Placental epithelial cell (primary cell): ENCODE data around the gene NLRP12. TPM values are rescaled to one million over a fixed set of nuclear protein-coding genes. Genes with fewer than 3 reads are reported as not detected.

Experiments
- small RNA-seq: library from RNA; depleted of rRNA; stranded (forward); fragments of <200 nt; gene quantifications from one replicate; pipeline ENCODE3, GENCODE V24; 2012
- total RNA-seq: library from RNA; depleted of rRNA; stranded (reverse); fragments of >200 nt; gene quantifications from 2 replicates; pipeline ENCODE4 v1.2.3, GENCODE V29; 2012

NLRP12 gene, protein sequence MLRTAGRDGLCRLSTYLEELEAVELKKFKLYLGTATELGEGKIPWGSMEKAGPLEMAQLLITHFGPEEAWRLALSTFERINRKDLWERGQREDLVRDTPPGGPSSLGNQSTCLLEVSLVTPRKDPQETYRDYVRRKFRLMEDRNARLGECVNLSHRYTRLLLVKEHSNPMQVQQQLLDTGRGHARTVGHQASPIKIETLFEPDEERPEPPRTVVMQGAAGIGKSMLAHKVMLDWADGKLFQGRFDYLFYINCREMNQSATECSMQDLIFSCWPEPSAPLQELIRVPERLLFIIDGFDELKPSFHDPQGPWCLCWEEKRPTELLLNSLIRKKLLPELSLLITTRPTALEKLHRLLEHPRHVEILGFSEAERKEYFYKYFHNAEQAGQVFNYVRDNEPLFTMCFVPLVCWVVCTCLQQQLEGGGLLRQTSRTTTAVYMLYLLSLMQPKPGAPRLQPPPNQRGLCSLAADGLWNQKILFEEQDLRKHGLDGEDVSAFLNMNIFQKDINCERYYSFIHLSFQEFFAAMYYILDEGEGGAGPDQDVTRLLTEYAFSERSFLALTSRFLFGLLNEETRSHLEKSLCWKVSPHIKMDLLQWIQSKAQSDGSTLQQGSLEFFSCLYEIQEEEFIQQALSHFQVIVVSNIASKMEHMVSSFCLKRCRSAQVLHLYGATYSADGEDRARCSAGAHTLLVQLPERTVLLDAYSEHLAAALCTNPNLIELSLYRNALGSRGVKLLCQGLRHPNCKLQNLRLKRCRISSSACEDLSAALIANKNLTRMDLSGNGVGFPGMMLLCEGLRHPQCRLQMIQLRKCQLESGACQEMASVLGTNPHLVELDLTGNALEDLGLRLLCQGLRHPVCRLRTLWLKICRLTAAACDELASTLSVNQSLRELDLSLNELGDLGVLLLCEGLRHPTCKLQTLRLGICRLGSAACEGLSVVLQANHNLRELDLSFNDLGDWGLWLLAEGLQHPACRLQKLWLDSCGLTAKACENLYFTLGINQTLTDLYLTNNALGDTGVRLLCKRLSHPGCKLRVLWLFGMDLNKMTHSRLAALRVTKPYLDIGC
- under 0.01 TPM in 1 of 2 replicates, not detected in the other for total RNA-seq

DNA sequence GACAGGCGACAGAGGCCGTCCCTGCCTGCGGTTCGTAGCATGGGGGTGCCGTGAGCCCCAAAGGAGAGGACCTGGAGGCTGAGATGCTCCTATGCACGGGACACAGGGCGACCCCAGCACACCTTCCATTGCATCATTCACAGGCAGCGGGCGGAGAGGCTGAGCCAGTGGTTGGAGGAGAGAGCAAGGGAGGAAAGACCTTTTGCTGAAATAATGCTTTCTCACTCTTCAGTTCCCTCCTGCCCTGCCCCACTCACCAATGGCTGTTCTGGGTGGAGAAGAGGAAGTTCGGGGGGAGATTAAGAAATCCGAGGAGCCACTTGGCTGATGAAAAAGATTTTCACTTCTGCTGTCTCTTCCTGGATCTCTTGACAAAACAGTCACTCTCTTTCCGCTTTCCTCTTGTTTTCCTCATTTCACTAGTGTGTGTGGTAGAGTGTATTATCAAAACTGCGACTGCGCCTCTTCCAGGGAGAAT, at the start of gene NLRP12:
NLRP12 (minus strand) TSS at position 181 of the 478 bp plus-strand sequence; CDS start at position 41, 140 bp downstream.

DNA sequence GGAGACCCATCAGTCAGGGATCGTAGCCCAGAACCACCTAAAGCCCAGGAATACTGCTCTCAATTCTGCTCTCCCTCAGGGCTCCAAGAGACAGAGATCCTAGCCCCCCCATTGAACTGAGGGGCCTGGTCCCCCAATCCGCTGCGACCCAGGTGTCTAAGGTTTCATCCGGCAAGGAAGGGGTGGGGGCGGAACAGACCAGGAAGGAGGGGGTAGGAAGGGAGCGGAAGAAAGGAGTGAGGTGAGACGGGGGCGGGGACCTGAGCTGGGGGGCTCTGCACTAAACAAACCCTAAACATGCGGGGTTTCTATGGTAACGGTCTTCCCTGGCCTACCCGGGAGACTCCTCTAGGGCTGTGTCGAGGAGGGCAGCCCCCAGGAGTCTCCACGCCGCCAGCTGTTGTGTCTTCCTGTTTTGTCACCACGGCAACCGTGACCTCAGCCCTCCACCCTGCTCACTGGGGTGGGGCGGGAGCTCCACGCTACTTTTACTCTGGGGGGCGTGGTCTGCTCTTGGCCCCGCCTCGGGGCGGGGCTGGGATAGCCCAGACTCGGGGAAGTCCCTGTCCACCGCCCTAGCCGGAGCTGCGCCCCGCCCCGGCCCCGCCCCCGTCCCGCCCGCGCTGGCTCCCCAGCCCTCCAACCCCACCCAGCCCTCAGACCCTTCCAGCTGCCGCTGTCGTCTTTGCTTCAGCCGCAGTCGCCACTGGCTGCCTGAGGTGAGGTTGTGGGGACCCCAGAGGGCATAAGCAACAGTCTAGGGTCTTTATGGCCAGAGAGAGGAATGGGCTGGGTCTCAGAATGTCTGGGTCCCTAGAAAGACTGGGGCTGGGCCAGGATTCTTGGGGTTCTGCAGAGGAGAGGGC, 43.3 kb upstream of the NLRP12 start, which contains the start of gene MYADM:
MYADM (plus strand) TSS at position 659 of the 866 bp plus-strand sequence. CDS start 5,647 bp downstream, outside the sequence.

Small RNAs within 50 kb of the gene (small RNA-seq; reads per million reads assigned to genes)
- gene AC008753.1 (not detected), gene MIR1283-2 (not detected), gene MIR371A (not detected), gene MIR372 (not detected), gene MIR373 (0.09 reads per million), gene MIR516A1 (not detected), gene MIR516A2 (not detected), gene MIR519A1 (0.14 reads per million), gene MIR521-1 (not detected), gene MIR527 (not detected), gene RNU6-1041P (not detected), gene RNU6-165P (not detected), gene RNU6-751P (not detected), gene RNU6-982P (not detected)

Other genes with a start within 250 kb of the NLRP12 start
- not detected in 2 replicates for gene DPRX, start 192.3 kb downstream of the NLRP12 start, total RNA-seq
- gene MYADM, start 43.6 kb upstream of the NLRP12 start, total RNA-seq: 15.7 and 22.9 TPM in 2 replicates
- gene PRKCG, start 57.9 kb upstream of the NLRP12 start, total RNA-seq: not detected in 2 replicates
- gene CACNG7, start 85.0 kb upstream of the NLRP12 start, total RNA-seq: not detected in 2 replicates
- not detected in 2 replicates for gene CACNG8, start 138.6 kb upstream of the NLRP12 start, total RNA-seq
- not detected in 2 replicates for gene CACNG6, start 167.3 kb upstream of the NLRP12 start, total RNA-seq
- not detected in 2 replicates for gene VSTM1, start 239.6 kb upstream of the NLRP12 start, total RNA-seq